ENCODE results near the gene SMO.

- no peak for TF ChIP-seq CTCF (conservative IDR thresholded peaks at IDR 0.05; ENCODE audit: low read depth, low read length)
- no peak for TF ChIP-seq EZH2 (IDR thresholded peaks at IDR 0.05; ENCODE audit: borderline replicate concordance, low read depth, low read length, poor library complexity, severe bottlenecking)
Observed at GRCh38 chr7:129169686-129170440, 18.6 kb upstream of the SMO start.

Measured in A673 (cell line).